Gastroesophageal sphincter (tissue), 4 donors: ENCODE measurements around the gene CTNNA2. TPM values are rescaled to one million over a fixed set of nuclear protein-coding genes. Genes with fewer than 3 reads are reported as not detected.

Experiments
- ATAC-seq: fragments of 150-250 bp; one replicate; pipeline ENCODE4 v1.9.1; 2016; ENCODE audit warnings: mild to moderate bottlenecking, moderate library complexity
- H3K27ac ChIP-seq, 4 donors: fragments of 200-600 bp; sonication (generic) in 3 of 4; 1 replicate in 3 of 4; 2 replicates in 1 of 4; pipeline ENCODE4 v1.5.1; 2016 to 2019
- H3K27me3 ChIP-seq: fragments of 200-600 bp; sonication (generic); one replicate; pipeline ENCODE4 v1.5.1; 2019
- H3K36me3 ChIP-seq, 2 donors: fragments of 200-600 bp; sonication (generic); one replicate each; pipeline ENCODE4 v1.5.1; 2019; ENCODE audit warnings: control low read depth in 1 of 2
- H3K4me1 ChIP-seq, 3 donors: fragments of 200-600 bp; sonication (generic); 1 replicate in 2 of 3; 2 replicates in 1 of 3; pipeline ENCODE4 v1.5.1; 2016 to 2019; ENCODE audit warnings: control low read depth in 2 of 3
- H3K4me3 ChIP-seq, 2 donors: fragments of 200-600 bp; sonication (generic); one replicate each; pipeline ENCODE4 v1.5.1; 2019; ENCODE audit warnings: mild to moderate bottlenecking in 1 of 2, moderate library complexity in 1 of 2
- H3K9me3 ChIP-seq, 3 donors: fragments of 200-600 bp; sonication (generic); one replicate each; pipeline ENCODE4 v1.5.1; 2017 to 2019; ENCODE audit warnings: control low read depth in 2 of 3
- CTCF ChIP-seq, 4 experiments: fragments of 200-600 bp in 2 of 4; fragments of 450-650 bp in 2 of 4; sonication (generic) in 1 of 4; IDR thresholded peaks; one replicate each; pipeline ENCODE4 v1.5.1; 2017 to 2019; ENCODE audit warnings: antibody characterized with exemption in 4 of 4, mild to moderate bottlenecking in 2 of 4, moderate library complexity in 2 of 4
- EP300 ChIP-seq: sonication (generic); formaldehyde crosslinking; IDR thresholded peaks from one replicate; pipeline ENCODE4 v1.6.1; 2017; ENCODE audit warnings: antibody characterized with exemption, mild to moderate bottlenecking
- POLR2A ChIP-seq, 2 donors: fragments of 450-650 bp; IDR thresholded peaks; one replicate each; pipeline ENCODE4 v1.6.1; 2017; ENCODE audit warnings: antibody characterized with exemption in 2 of 2, mild to moderate bottlenecking in 2 of 2, moderate library complexity in 1 of 2
- POLR2AphosphoS5 ChIP-seq: sonication (generic); formaldehyde crosslinking; IDR thresholded peaks from one replicate; pipeline ENCODE4 v1.6.1; 2017; ENCODE audit warnings: antibody characterized with exemption
- WGBS, 2 donors: methylation state at CpG; one replicate each; pipeline ENCODE4 v1.1.5; 2018; ENCODE audit warnings: low coverage in 1 of 2; 5-methylcytosine and 5-hydroxymethylcytosine counted together
- total RNA-seq, 4 donors: library from RNA; depleted of rRNA; stranded (reverse); fragments of >200 nt; gene quantifications; one replicate each; pipeline ENCODE4 v1.1.0, GENCODE V29; 2016

The CTNNA2 gene
- total RNA-seq, 4 donors from 2014 or later, result 0.15 to 4.2 (median 0.68) TPM

- TF ChIP-seq POLR2A (IDR thresholded peaks at IDR 0.05) (no peak), POLR2AphosphoS5 (no peak), CTCF (IDR thresholded peaks at IDR 0.05) (no peak), EP300 (no peak)
- Histone ChIP-seq H3K9me3 (no peaks in the 10 kb centered on the region), H3K36me3 (no peaks in the 10 kb centered on the region), H3K27me3 (no peaks in the 10 kb centered on the region), H3K27ac (no peak overlapping the region), H3K4me1 (no peaks in the 10 kb centered on the region), H3K4me3 (no peak overlapping the region)
- no peak for ATAC-seq
- 81 to 92% methylated on average over 7 of the region's 7 CpGs for WGBS, 2 donors
Observed at GRCh38 chr2:80154231-80154915, 641.5 kb downstream of the CTNNA2 start.

- H3K27ac ChIP-seq, result no peak overlapping the region
- WGBS, 2 donors, result 38 to 50% methylated on average over 1 of the region's 1 CpG
- no peak for TF ChIP-seq EP300
- no peak for TF ChIP-seq POLR2AphosphoS5
- no peak for TF ChIP-seq CTCF (IDR thresholded peaks at IDR 0.05)
- TF ChIP-seq POLR2A (IDR thresholded peaks at IDR 0.05), result no peak
- H3K4me3 ChIP-seq, result no peak overlapping the region
- H3K27me3 ChIP-seq, result no peaks in the 10 kb centered on the region
- H3K9me3 ChIP-seq, result peaks cover 0 to 7% (median 0%) of the 10 kb centered on the region in 3 donors
- H3K36me3 ChIP-seq, result no peaks in the 10 kb centered on the region
- no peaks in the 10 kb centered on the region for H3K4me1 ChIP-seq
- no peak for ATAC-seq
Observed at GRCh38 chr2:80164375-80164774, 651.5 kb downstream of the CTNNA2 start.

- no peaks in the 10 kb centered on the region for H3K27me3 ChIP-seq
- H3K36me3 ChIP-seq, result no peaks in the 10 kb centered on the region
- WGBS, 2 donors, result 9 to 37% methylated on average over 2 to 3 of the region's 3 CpGs
- no peak overlapping the region for H3K4me3 ChIP-seq
- no peaks in the 10 kb centered on the region for H3K9me3 ChIP-seq
- no peak for ATAC-seq
- H3K4me1 ChIP-seq, result no peaks in the 10 kb centered on the region
- TF ChIP-seq POLR2A (IDR thresholded peaks at IDR 0.05) (no peak), EP300 (no peak)
- H3K27ac ChIP-seq, result no peak overlapping the region
Observed at GRCh38 chr2:80166483-80167171, 653.8 kb downstream of the CTNNA2 start.

- Histone ChIP-seq H3K4me3 (no peak overlapping the region), H3K9me3 (no peaks in the 10 kb centered on the region), H3K27ac (no peak overlapping the region), H3K36me3 (no peaks in the 10 kb centered on the region), H3K4me1 (no peaks in the 10 kb centered on the region), H3K27me3 (no peaks in the 10 kb centered on the region)
- no peak for ATAC-seq
- no peak for TF ChIP-seq POLR2A (IDR thresholded peaks at IDR 0.05)
- no peak for TF ChIP-seq POLR2AphosphoS5
- TF ChIP-seq CTCF (IDR thresholded peaks at IDR 0.05), result no peak
- TF ChIP-seq EP300, result no peak
- WGBS, 2 donors, result 50% methylated on average over 1 of the region's 1 CpG
Observed at GRCh38 chr2:80167284-80167808, 654.5 kb downstream of the CTNNA2 start.

- H3K4me3 ChIP-seq, result no peak overlapping the region
- ATAC-seq, result no peak
- no peaks in the 10 kb centered on the region for H3K36me3 ChIP-seq
- no peaks in the 10 kb centered on the region for H3K9me3 ChIP-seq
- H3K27me3 ChIP-seq, result no peaks in the 10 kb centered on the region
- 35 to 46% methylated on average over 2 of the region's 2 CpGs for WGBS, 2 donors
- TF ChIP-seq EP300, result no peak
- no peak for TF ChIP-seq POLR2AphosphoS5
- TF ChIP-seq POLR2A (IDR thresholded peaks at IDR 0.05), result no peak
- TF ChIP-seq CTCF (IDR thresholded peaks at IDR 0.05), result no peak
- no peak overlapping the region for H3K27ac ChIP-seq
- no peaks in the 10 kb centered on the region for H3K4me1 ChIP-seq
Observed at GRCh38 chr2:80168037-80168436, 655.2 kb downstream of the CTNNA2 start.
